DMS53 (cell line): ENCODE data around the gene PAK4.
"Not testable (repeated sequence)": the region's sequence is repeated elsewhere in the genome, so short reads cannot be mapped to it uniquely, and the experiment has no call there.

Experiments used
- DNase-seq: peaks from one replicate; lab custom pipeline; 2025; lab: John Stamatoyannopoulos, UW

PAK4 gene

GRCh38 chr19:39130337-39131254, 5.0 kb downstream of the PAK4 start:
- DNase-seq, result no peak

DNA sequence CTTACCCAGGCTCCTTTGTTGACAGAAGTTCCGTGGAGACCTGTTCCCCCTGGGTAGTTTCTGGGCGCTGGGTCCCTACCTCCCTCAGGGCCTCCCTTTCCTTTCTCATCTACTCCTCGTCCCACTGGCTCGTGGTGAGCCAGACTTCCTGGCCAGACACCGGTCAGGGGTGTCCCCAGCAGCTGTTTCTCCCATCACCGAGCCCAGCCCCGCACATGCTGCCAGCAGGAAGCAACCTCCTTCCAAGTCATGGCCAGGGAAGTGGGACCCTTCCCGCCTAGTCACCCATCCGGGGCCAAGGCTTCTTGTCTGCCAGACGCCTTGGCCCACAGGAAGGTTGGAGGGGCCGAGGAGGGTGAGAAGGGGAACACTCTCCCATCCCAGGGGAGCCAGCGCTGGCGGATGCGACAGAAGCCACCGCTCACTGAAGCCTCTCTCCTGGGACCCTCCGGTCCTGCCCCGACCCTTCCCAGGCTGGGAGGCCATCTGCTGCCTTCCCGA, 5.7 kb downstream of the PAK4 start:
- DNase-seq, result no peak

GRCh38 chr19:39132344-39132969, 6.9 kb downstream of the PAK4 start:
- DNase-seq, result no peak

DNA sequence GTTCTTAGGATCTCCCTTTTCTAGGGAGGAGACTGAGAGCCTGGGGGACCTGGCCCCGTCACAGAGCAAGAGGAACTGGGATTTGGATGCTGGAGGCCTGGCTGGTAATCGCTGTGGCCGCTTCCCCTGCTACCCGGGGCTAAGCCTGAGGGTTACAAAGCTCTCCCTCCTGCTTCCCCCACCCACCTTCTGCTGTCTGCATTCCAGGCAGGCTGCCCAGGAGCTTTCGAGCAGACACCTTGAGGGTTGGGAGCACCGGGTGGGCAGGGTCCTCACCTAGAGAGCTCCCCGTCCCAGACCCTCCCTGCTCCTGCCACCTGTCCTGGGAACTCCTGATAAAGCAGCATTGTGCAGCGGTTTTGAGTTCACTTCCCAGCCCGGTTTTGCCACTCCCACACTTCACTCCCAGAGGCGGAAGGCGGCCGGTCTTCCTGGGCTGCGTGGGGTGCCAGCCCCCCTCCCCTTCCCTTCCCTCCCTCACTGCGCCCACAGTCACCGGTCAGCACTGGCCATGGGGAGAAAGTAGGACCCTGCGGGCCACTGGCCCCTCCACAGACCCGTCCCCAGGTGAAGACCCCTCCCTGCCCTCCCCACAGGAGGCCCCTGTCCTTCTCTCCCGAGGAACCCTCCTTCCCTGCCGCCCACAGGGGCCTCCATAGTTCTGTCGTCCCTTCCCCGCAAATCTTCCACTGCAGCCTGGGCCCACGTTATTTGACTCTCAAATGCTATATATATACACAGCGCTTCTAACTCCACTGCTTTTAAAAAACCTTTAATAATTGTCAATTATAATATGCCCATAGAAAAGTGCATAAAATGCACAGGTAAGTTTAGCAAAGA, 8.1 kb downstream of the PAK4 start:
- DNase-seq, result no peak

DNA sequence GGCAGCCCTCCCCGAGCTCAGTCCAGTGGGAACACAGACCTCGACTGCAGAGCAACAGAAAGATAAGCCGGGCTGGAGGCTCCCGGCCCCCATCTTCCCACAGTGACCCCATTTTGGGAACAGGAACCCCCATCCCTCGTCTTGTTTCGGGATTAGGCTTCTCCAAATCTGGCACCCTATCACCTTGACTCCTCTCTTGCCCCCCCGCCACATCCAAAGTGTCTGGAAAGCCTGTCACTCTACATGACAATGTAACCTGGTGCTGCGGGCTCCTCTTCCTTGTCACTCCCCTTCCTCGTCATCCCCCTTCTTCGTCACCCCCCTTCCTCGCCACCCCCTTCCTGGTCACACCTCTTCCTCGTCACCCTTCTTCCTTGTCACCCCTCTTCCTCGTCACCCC, 10.1 kb downstream of the PAK4 start:
- no peak for DNase-seq

DNA sequence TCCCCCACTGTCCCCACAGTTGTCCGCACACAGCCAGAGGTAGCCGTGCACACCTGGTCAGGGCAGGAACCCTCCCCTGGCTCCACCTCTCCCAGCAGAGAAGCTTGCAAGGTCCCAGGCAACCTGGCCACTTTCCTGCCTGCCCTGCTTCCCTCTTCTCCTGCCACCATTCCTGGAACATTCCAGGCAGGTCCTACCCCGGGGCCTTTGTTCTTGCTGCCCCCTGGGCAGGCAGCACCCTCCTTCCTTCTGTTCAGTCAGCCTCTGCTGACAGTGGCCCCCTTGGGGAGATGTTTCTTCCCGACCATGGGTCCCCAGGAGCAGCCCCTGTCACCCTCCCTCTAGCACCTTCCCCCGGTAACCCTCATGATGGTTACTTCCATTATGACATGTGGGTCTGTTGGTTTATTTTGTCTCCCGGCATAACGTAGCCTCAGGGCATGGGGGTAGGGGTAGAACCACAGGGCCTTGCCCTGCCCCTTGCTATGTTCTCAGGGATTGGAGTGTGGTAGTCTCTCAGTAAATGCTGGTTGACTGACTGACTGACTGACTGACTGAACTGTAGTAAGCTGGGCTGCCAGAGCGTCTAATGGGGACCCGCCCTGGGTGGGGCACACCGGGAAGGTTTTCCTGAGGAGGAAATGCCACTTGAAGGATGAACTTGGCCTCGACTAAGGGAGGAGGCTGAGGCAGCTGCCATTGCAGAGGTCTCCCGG, 10.8 kb downstream of the PAK4 start:
- DNase-seq, result no peak

DNA sequence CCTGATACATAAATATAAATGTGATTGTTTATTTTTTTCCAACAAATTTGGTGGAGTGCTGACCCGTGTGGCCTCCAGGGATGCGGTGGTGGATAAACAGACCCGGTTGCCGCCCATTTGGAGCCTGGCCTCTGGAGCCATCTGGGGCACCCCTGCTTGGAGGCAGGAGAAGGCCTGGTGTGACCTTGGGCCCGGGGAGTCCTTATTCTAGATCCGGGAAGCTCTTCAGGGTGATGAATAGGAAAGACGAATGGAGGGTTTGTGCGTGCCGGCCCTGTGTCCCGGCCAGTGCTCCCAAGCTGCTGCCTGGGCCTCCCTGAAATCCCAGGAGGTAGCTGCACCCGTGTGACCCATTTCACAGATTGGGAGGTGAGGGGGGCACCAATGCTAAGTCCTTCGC, 11.5 kb downstream of the PAK4 start:
- DNase-seq, result no peak

- DNase-seq, result no peak
Observed at GRCh38 chr19:39138221-39139211, 12.9 kb downstream of the PAK4 start.

- DNase-seq, result no peak
Observed at GRCh38 chr19:39139305-39139874, 13.8 kb downstream of the PAK4 start.

DNA sequence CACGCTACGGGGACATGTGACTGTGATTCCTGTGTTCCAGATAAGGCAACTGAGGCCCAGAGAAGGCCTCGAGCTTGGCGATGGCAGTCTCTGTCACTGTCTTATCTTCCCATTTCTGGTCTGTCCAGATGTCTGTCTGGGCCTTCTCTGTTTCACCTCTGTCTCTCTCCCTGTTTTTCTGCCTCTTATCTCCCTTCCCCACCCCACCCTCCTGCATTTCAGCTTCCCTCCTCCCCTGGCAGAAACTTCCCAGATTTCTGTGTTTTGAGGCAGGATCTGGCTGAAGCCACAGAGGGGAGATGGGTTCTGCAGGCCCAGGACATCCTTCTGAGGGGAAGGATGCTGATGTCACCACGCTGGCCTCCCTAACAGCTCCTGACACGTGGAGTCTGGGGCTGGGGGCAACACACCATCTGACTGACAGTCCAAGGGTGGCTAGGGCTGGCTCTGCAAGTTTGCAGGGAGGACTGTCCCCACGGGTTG, 14.4 kb downstream of the PAK4 start:
- no peak for DNase-seq

DNA sequence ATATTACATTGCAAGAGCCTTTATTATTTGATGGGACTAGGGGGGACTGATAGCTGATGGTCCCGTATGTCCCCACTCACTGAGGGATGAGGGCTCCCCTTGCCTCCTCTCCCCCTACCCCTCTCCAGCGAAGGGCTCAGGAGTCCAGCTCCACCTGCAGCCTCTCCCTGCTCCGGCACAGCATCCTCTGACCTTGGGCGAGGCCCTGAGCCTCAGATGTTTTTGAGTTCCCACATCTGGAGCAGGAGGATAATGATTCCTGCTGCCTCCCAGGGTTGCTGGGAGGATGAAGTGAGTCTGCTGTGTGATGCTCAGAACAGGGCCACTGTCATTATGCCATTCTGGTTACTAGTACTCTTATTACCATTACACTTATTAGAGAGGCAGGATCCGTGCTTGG, 15.0 kb downstream of the PAK4 start:
- no peak for DNase-seq

DNA sequence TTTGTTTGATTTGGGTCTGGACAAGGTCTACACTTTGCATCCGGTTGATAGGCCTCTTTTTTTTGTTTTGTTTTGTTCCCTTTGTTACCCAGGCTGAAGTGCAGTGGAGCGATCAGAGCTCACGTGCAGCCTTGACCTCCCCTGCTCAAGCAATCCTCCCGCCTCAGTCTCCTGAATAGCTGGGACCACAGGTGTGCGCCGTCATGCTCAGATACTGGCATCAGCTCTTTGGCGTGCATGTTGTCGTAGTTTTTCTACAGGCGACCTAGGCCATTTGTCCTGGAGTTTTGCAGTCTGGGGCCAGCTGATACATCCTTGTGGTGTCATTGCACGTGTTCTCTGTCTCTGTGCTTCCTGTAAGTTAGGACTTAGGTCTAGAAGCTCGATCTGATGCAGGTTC, 16.3 kb downstream of the PAK4 start:
- DNase-seq, result no peak

- DNase-seq, result no peak
Observed at GRCh38 chr19:39142630-39143029, 17.0 kb downstream of the PAK4 start.

- DNase-seq, result not testable (repeated sequence)
Observed at GRCh38 chr19:39143757-39144289, 18.2 kb downstream of the PAK4 start.

DNA sequence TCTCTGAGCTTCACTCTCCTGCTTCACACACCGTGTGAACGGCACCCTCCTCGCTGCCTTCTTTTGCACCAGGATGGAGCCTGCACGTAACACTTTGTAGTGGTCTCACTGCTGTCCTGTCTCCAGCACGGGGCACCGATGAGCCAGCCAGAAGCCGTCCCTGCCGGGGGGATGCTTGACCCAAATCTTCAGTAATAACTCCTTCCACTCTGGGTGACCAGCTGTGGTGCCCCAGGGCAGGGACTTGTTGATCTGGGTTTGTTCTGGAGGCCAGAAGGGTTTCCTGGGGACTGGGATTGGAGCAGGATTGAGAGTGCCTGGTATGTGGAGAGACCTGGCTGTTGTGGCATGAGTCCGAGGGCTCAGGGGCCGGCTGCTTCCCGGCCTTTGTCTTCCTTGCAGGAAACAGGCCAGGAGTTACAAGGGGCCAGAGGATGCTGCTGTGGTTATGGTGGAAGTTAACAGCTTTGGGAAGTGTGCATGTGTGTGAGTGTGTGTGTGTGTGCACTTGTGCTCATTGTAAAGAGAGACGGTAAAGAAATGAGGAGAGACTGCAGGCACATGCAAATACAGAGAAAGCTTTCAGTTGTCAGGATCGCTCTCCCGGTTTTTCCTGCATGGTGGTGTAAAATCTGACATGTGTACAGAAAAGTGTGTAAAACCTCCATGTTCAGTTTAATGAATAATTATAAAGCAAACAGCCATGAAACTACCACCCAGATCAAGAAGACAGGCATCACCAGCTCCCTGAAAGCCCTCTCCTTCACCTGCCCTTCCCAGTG, 18.9 kb downstream of the PAK4 start:
- DNase-seq, result no peak

DNA sequence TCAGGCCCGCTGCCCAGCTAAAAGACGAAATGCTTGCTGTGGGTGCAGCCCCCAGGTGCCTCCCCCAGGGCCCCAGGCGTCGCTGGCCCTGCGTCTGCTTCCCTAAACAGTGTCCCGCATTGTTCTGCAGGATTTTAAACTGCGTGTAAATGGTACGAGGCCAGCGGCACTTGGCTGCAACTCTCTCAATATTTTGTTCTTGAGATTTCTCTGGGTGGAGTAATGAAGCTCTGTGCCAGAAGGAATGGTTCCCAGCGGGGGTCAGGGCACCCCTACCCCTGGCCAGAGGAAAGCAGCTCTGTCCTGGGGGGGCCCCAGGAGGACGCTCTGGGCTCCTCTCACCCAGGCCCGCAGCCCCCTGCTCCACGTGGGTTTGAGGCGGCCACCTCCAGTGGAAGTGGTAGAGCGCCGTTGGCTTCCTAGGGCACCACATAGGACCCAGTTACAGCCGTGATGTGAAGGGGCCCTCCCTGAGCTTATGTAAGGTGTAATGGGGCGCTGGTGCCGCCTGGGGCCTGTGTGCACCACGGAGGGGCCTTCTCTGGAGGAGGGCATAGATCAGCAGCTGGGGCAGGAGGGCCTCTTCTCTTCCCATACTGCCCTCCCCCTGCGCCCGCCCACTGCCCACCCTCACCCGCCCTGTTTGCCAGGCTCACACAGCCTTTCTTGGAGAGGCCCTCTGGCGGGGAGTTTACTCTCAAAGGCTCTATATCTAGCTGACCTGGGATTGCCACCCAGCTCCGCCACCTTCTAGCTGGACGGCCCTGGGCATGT, 19.8 kb downstream of the PAK4 start:
- no peak for DNase-seq

- DNase-seq, result no peak
Observed at GRCh38 chr19:39146091-39146490, 20.5 kb downstream of the PAK4 start.
